SU-DHL-6 (cell line): Measurements from ENCODE around the gene RABGAP1.

ENCODE experiments used
- H2AFZ ChIP-seq: fragments of 200-600 bp; sonication (generic); 2 replicates; pipeline ENCODE4 v1.6.1; 2014; ENCODE audit warnings: low read depth, mild to moderate bottlenecking, moderate library complexity, mixed read lengths, antibody characterized with exemption, low read length; ENCODE audit not compliant: severe bottlenecking
- H3F3A ChIP-seq: fragments of 200-600 bp; shearing (Covaris generic); 2 replicates; pipeline ENCODE4 v1.6.0; 2016; ENCODE audit warnings: antibody characterized with exemption, mild to moderate bottlenecking; ENCODE audit not compliant: insufficient read depth
- H3K27ac ChIP-seq: fragments of 200-600 bp; sonication (generic); 2 replicates; pipeline ENCODE4 v1.5.1; 2016; ENCODE audit warnings: low read depth, mild to moderate bottlenecking, low read length, moderate library complexity, mixed read lengths
- H3K27me3 ChIP-seq: fragments of 200-600 bp; sonication (generic), shearing (Covaris generic); 2 replicates; pipeline ENCODE4 v1.6.0; 2014; ENCODE audit warnings: mild to moderate bottlenecking, low read length
- H3K36me3 ChIP-seq: fragments of 200-600 bp; sonication (generic); 2 replicates; pipeline ENCODE4 v1.6.1; 2014; ENCODE audit warnings: mild to moderate bottlenecking, low read length, mixed read lengths
- H3K4me2 ChIP-seq: fragments of 300-600, 200-600 bp; shearing (Covaris generic), sonication (generic); 2 replicates; pipeline ENCODE4 v1.6.0; 2014; ENCODE audit warnings: low read length, low read depth, mild to moderate bottlenecking; ENCODE audit not compliant: poor library complexity, severe bottlenecking
- H3K4me3 ChIP-seq: fragments of 200-600 bp; sonication (generic); 2 replicates; pipeline ENCODE4 v1.5.1; 2014; ENCODE audit warnings: antibody characterized with exemption, low read length, mild to moderate bottlenecking, mixed read lengths; ENCODE audit not compliant: insufficient read depth, poor library complexity, severe bottlenecking
- H3K79me2 ChIP-seq: fragments of 200-600 bp; sonication (generic); 2 replicates; pipeline ENCODE4 v1.6.1; 2014; ENCODE audit warnings: mild to moderate bottlenecking, low read length, moderate library complexity; ENCODE audit not compliant: insufficient read depth
- H3K9ac ChIP-seq: fragments of 200-600 bp; sonication (generic); 2 replicates; pipeline ENCODE4 v1.7.0; 2014; ENCODE audit warnings: mild to moderate bottlenecking, low read length
- H3K9me2 ChIP-seq: fragments of 200-600 bp; sonication (generic); replicated peaks from 2 replicates; pipeline ENCODE4 v1.6.1; 2014; ENCODE audit warnings: low read length; ENCODE audit not compliant: insufficient read depth
- H3K9me3 ChIP-seq: fragments of 200-600 bp; sonication (generic); 2 replicates; pipeline ENCODE4 v1.6.1; 2014; ENCODE audit warnings: low read length, mixed read lengths; ENCODE audit not compliant: insufficient read depth
- H4K20me1 ChIP-seq: fragments of 200-600 bp; sonication (generic); 2 replicates; pipeline ENCODE4 v1.6.1; 2014; ENCODE audit warnings: low read depth, mild to moderate bottlenecking, antibody characterized with exemption, low read length, moderate library complexity, mixed read lengths
- CTCF ChIP-seq: fragments of 200-600 bp; sonication (generic); IDR thresholded peaks from one replicate; pipeline ENCODE4 v1.5.1; 2017; ENCODE audit warnings: antibody characterized with exemption, mild to moderate bottlenecking, low read length, moderate library complexity; ENCODE audit not compliant: insufficient read depth, poor library complexity, severe bottlenecking
- EZH2phosphoT487 ChIP-seq: fragments of 200-600 bp; sonication (generic), shearing (Covaris generic); conservative IDR thresholded peaks from 2 replicates; pipeline ENCODE4 v1.6.1; 2018; ENCODE audit warnings: mild to moderate bottlenecking, antibody characterized with exemption, low read length, moderate library complexity, mixed read lengths

RABGAP1 gene

GRCh38 chr9:123028973-123029372 is 88.2 kb downstream of the RABGAP1 start:
- Histone ChIP-seq H3K9ac (no peak overlapping the region), H3K9me2 (no peaks in the 10 kb centered on the region), H3K9me3 (no peaks in the 10 kb centered on the region), H3K4me3 (no peak overlapping the region), H3K4me2 (no peak overlapping the region), H3K27ac (no peak overlapping the region), H3K79me2 (no peaks in the 10 kb centered on the region), H3F3A (peaks cover 5% of the 10 kb centered on the region; the same call in 1 of the 2 replicates), H4K20me1 (no peaks in the 10 kb centered on the region), H2AFZ (no peak overlapping the region), H3K27me3 (no peaks in the 10 kb centered on the region), H3K36me3 (peaks cover 6% of the 10 kb centered on the region; the same call in 1 of the 2 replicates)
- TF ChIP-seq EZH2phosphoT487, result no peak
- no peak for TF ChIP-seq CTCF

DNA sequence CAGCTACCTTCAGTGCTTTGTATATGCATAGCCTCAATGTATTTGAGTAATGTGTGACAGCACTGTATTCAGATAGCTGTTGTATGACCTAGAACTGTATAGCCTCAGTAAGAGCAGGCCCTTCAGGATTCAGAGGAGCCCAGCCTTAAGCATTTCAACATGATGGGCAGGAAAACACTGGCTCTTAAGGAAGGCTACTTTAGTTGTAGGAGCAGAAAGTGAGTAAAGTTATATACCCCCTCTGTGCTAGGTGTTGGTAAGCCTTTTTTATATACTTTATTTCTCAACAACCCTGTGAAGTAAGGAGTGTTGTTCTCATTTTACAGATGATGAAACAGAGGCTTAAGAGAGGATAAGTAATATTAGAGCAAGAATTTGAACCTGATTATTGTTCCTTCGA is 91.1 kb downstream of the RABGAP1 start:
- H3K79me2 ChIP-seq, result no peaks in the 10 kb centered on the region
- H2AFZ ChIP-seq, result no peak overlapping the region
- no peak overlapping the region for H3K4me2 ChIP-seq
- H3K4me3 ChIP-seq, result no peak overlapping the region
- H3K27ac ChIP-seq, result no peak overlapping the region
- H4K20me1 ChIP-seq, result no peaks in the 10 kb centered on the region
- no peaks in the 10 kb centered on the region for H3K9me3 ChIP-seq
- H3K9me2 ChIP-seq, result no peaks in the 10 kb centered on the region
- TF ChIP-seq EZH2phosphoT487, result no peak
- no peak for TF ChIP-seq CTCF
- H3K27me3 ChIP-seq, result no peaks in the 10 kb centered on the region
- H3K9ac ChIP-seq, result no peak overlapping the region
- peaks cover 9% of the 10 kb centered on the region; the same call in 1 of the 2 replicates for H3K36me3 ChIP-seq
- peaks cover 6% of the 10 kb centered on the region; the same call in 1 of the 2 replicates for H3F3A ChIP-seq

- no peak within 1 kb of the TSS for H3K4me2 ChIP-seq
- H3K4me3 ChIP-seq, result no peak within 1 kb of the TSS
- no peaks in the 10 kb centered on the region for H3K9me3 ChIP-seq
- H3K36me3 ChIP-seq, result peaks cover 12% of the 10 kb centered on the region; the same call in 1 of the 2 replicates
- TF ChIP-seq EZH2phosphoT487, result no peak
- H4K20me1 ChIP-seq, result no peaks in the 10 kb centered on the region
- H2AFZ ChIP-seq, result no peak within 1 kb of the TSS
- no peaks in the 10 kb centered on the region for H3K27me3 ChIP-seq
- H3F3A ChIP-seq, result peaks cover 10% of the 10 kb centered on the region; the same call in 1 of the 2 replicates
- no peaks in the 10 kb centered on the region for H3K9me2 ChIP-seq
- H3K79me2 ChIP-seq, result no peaks in the 10 kb centered on the region
- H3K9ac ChIP-seq, result no peak within 1 kb of the TSS
- no peak within 1 kb of the TSS for H3K27ac ChIP-seq
Observed at GRCh38 chr9:123033352-123033751, 92.5 kb downstream of the RABGAP1 start, which contains the start of gene GPR21. TSS of gene GPR21 (plus strand) at chr9:123033667. CDS start at chr9:123034567, 900 bp downstream.

DNA sequence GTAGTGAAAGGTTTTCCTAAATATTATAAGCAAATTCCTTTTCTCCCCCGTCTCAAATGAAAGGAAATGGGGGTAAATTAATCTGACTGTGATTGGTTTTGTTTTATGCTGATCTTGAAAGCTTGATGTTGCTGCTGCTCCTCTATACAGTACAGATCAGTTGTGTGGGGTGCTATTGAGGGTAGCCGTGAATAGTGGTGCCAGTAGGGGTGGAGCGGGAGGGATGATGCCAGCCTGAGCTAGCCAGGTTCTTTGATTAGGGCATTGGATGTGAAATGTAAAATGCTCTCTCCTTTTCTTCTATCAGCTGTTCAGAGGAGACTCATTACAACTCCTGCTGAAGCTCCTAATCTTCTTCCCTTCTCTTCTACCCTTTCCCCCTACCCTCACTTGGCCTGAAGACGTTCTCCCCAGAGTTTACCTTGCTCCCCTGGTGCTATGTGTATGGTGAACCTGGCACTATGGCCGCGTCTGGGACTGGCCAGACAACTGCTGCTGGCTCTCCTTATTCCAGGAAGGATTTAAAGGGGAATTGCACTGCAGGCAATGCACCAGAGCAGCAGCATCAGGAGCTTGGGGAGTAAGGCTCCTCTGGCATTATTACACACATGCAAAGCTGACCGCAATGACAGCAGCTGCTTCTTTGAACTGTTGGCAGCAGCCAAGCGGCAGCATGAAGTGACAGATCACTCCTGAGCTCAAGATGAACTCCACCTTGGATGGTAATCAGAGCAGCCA is 93.2 kb downstream of the RABGAP1 start:
- no peak overlapping the region for H3K27ac ChIP-seq

More for the DNA sequence above, 93.2 kb downstream of the RABGAP1 start:
- H3K79me2 ChIP-seq, result no peaks in the 10 kb centered on the region
- no peaks in the 10 kb centered on the region for H3K9me2 ChIP-seq
- no peak overlapping the region for H3K4me3 ChIP-seq
- no peaks in the 10 kb centered on the region for H3K27me3 ChIP-seq
- no peak overlapping the region for H2AFZ ChIP-seq
- no peaks in the 10 kb centered on the region for H4K20me1 ChIP-seq
- no peak overlapping the region for H3K4me2 ChIP-seq
- H3K9me3 ChIP-seq, result no peaks in the 10 kb centered on the region
- H3K36me3 ChIP-seq, result peaks cover 11% of the 10 kb centered on the region; the same call in 1 of the 2 replicates
- H3F3A ChIP-seq, result peaks cover 10% of the 10 kb centered on the region; the same call in 1 of the 2 replicates
- no peak overlapping the region for H3K9ac ChIP-seq
- no peak for TF ChIP-seq CTCF
- no peak for TF ChIP-seq EZH2phosphoT487
